Inflammatory macrophage treated with lipopolysaccharide for 4 hours (primary cell): ENCODE measurements around the gene SLC2A4RG.
"Not testable (repeated sequence)": the region's sequence is repeated elsewhere in the genome, so short reads cannot be mapped to it uniquely, and the experiment has no call there.

Experiments
- DNase-seq: peaks from one replicate; pipeline ENCODE4 v3.0.0-alpha.2; 2020

Gene SLC2A4RG

DNA sequence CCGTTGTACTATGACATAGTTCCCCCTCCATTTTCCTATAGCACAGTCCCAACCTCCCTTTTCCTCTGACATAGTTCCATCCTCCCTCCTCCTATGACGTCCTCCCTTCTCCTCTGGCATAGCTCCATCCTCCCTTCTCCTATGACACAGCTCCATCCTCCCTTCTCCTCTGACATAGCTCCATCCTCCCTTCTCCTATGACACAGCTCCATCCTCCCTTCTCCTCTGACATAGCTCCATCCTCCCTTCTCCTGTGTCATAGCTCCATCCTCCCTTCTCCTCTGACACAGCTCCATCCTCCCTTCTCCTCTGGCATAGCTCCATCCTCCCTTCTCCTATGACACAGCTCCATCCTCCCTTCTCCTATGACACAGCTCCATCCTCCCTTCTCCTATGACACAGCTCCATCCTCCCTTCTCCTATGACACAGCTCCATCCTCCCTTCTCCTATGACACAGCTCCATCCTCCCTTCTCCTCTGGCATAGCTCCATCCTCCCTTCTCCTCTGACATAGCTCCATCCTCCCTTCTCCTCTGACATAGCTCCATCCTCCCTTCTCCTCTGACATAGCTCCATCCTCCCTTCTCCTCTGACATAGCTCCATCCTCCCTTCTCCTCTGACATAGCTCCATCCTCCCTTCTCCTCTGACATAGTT is 16.5 kb upstream of the SLC2A4RG start:
- DNase-seq = not testable (repeated sequence)

GRCh38 chr20:63730189-63730733 is 9.3 kb upstream of the SLC2A4RG start:
- not testable (repeated sequence) for DNase-seq

- DNase-seq = no peak
These were observed 8.2 kb upstream of the SLC2A4RG start for GRCh38 chr20:63731410-63731809.

- DNase-seq = no peak
These were observed 7.2 kb upstream of the SLC2A4RG start for GRCh38 chr20:63732118-63733095.

DNA sequence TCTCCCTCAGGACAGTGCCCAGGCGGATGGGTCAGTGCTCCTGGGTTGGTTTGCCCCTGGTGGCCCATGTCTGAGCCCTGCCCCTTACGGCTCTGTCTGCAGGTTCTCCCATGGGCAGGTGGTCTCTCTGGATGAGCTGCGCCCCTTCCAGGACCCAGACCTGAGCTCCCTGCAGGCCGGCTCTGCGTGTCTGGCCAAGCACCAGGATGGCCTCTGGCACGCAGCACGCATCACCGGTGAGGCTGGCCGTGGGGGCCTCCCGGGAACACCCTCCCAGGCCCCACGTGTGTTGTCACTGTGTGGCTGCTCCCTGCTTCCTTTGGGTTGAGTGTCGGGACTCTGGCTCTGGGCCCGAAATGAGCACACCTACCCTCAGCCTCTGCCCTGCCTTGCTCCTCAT is 6.5 kb upstream of the SLC2A4RG start:
- no peak for DNase-seq

DNA sequence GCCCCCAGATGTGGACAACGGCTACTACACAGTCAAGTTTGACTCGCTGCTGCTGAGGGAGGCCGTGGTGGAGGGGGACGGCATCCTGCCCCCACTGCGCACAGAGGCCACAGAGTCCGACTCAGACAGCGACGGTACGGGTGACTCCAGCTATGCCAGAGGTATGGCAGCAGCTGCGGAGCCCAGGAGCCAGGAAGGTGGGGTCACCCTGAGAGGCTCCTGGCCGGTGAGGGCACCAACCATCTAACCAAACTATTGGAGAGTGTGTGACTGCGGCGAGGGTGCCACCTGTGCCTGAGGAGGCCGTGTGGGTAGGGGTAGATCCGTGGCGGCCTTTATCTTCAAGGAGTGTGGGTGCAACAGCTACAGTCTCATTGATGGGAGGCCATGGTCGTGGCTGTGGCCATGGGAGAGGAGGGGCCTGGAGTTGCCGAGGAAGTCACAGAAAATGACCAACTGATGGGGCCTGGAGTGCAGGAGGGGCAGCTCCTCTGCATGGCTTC is 5.9 kb upstream of the SLC2A4RG start:
- no peak for DNase-seq

DNA sequence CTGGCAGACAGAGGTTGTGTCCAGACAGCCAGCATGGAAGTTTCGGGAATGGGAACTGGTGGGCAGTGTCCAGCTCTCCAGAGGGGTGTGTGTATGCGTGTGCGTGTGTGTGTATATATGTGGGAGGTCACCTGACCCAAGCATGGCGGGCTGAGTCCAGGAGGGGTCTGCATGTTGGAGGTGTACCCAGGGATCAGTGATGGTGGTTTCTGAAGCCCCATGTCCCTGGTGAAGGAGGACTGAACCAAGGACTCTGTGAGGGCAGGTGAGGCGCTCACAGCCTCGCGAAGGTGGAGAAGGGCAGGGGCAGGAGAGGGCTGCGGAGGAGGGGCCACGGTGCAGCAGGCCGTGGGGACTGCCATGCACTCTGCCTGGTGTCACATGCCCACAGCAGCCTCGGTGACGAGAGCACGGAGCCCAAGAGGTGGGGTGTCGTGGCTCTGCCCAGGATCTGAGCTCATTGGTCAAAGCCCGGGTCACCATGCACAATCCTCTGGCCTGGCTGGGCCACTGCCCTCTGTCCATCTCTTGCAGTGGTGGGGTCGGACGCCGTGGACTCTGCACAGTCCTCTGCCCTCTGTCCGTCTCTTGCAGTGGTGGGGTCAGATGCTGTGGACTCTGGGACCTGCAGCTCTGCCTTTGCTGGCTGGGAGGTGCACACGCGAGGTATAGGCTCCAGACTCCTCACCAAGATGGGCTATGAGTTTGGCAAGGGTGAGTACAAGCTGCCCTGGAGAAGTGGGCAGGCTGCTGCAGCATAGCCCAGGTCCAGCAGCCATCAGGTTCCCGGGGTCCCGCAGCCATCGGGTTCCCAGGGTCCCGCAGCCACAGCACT is 5.2 kb upstream of the SLC2A4RG start:
- no peak for DNase-seq

- no peak for DNase-seq
These were observed 4.4 kb upstream of the SLC2A4RG start for GRCh38 chr20:63734946-63735858.

- peak; percentile 17 for DNase-seq
These were observed 3.5 kb upstream of the SLC2A4RG start, which contains the start of gene LIME1 for GRCh38 chr20:63735859-63736718. LIME1 (plus strand) TSS chr20:63736664; CDS start chr20:63737550, 886 bp downstream.

DNA sequence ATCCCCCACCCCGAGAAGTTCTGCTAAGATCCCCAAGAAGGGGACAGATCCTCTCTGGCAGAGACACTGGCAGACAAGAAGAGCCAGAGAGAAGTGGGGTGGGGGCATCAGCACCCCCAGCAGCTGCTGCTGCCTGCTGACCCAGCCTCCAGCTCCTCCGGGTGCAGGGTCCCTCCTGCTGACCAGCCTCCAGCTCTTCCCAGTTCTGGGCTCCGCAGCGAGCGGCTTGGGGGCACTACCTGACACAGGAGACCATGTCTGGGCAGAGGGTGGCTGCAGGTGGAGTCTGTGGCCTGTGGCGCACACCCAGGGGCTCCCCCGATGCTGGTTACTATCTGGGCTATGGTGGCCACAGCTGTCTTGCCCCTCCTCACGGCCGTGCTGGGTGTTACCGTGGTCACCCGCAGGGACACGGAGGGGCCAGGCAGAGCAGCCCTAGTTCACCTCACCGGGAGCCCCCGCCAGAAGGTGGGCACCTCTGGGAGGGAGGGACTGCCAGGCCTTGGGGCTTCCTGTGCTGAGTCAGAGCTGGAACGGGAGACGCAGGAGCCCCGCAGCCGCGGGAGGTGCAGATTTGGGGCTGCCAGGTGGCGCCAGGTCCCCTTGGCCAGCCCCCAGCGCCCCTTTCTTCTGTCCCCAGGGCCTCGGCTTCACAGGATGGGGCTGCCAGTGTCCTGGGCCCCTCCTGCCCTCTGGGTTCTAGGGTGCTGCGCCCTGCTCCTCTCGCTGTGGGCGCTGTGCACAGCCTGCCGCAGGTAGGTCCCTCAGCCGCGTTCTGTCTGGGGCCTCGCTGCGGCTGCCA is 2.5 kb upstream of the SLC2A4RG start:
- no peak for DNase-seq

- DNase-seq = no peak
These were observed 2.0 kb upstream of the SLC2A4RG start for GRCh38 chr20:63737695-63737944.

GRCh38 chr20:63737945-63738686 is 1.5 kb upstream of the SLC2A4RG start:
- DNase-seq = no peak

- DNase-seq = peak; percentile 21
These were observed 868 bp upstream of the SLC2A4RG start for GRCh38 chr20:63738687-63739129.

- DNase-seq = no peak
These were observed 572 bp downstream of the SLC2A4RG start for GRCh38 chr20:63740070-63740626.

DNA sequence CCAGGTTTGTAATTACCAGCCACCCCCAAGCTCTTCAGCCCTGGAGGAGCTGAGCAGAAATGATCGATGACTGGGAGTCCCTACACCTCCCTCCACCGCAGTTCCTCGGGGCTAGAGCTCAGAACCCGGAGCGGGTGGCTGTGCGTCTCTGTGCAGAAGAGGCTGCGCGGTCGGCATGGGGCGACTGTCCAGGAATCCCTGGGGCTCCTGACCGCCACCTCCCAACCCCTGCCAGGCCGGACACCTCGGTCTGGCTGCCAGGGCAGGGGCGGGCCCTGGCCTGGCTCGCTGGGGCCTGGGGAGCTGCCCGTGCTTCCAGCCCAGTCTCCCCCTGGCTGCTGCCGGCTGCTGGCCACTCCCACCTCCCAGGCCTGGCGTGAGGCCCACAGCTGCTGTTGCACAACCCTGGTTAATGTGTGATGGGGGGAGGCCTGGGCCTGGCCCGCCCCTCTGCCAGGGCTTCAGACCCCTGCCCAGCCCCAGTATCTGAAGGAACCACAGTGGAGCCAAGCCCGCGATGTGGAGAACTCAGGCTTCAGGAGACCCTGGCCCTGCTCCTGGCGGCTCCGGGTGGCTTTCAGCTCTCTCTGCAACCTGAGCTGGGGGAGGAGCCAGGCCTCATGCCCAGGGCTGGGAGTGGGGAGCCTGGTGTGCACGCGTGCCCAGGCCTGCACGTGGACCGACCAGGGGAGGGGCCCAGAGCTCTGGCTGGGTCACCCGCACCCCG is 1.2 kb downstream of the SLC2A4RG start:
- DNase-seq = peak; percentile 61

DNA sequence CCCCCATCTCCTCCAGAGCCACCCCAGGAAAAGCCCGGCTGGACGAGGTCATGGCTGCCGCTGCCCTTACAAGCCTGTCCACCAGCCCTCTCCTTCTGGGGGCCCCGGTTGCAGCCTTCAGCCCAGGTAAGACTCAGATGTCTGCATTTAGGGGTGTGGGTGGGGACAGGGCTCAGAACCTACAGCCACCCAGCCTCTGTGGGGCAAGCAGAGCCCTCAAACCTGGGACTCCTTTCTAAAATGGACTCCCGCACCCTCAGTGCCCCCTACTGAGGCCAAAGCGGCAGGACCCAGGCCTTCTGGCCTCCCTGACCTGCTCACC is 1.7 kb downstream of the SLC2A4RG start:
- DNase-seq = no peak

- DNase-seq = no peak
These were observed 2.3 kb downstream of the SLC2A4RG start for GRCh38 chr20:63741676-63742380.
